Measurements from ENCODE around the gene MGST2. TPM values are rescaled to one million over a fixed set of nuclear protein-coding genes. Genes with fewer than 3 reads are reported as not detected.

MGST2 gene
- total and polyA plus RNA-seq, 2 experiments from 2014 or later = 4.6 to 19.1 TPM

DNA sequence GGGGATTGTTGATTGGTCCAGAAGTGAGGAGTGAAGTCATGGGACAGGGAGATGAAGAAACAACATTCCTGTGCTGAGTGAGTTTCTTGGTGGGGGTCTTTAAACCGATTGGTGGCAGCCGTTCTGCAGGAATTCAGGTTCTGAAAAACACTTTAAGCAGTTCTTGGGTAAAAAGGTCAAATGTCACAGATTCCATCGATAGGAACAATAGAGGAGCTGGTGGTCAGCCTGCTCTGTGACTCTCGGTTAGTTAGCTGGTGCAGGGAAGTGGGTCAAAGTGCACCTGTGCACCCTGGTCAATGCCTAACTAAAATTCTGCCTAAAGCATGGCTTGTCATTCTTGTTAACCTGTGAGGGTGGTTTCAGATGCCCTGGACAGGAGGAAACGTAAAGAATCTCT, 34.6 kb upstream of the MGST2 start:
- Histone ChIP-seq H3K27me3 (ENCODE audit: insufficient read depth) (peaks cover 45% of the 10 kb centered on the region), H4K20me1 (replicated peaks; ENCODE audit: insufficient read depth) (no peaks in the 10 kb centered on the region), H3K4me2 (no peak overlapping the region), H3K27ac (ENCODE audit: low read depth) (no peak overlapping the region), H3K4me3 (no peak overlapping the region), H3K4me1 (ENCODE audit: insufficient read depth) (peaks cover 15% of the 10 kb centered on the region), H3F3A (replicated peaks; ENCODE audit: low read depth) (no peaks in the 10 kb centered on the region), H3K36me3 (ENCODE audit: insufficient read depth) (no peaks in the 10 kb centered on the region), H2AFZ (no peak overlapping the region), H3K9me2 (ENCODE audit: insufficient read depth) (no peaks in the 10 kb centered on the region), H3K79me2 (replicated peaks; ENCODE audit: insufficient read depth) (no peaks in the 10 kb centered on the region)
- ATAC-seq = peak; percentile 27
- H3K9me3 Mint-ChIP-seq = no peaks in the 10 kb centered on the region; the same call in 2 of the 3 replicates
- peaks cover 31% of the 10 kb centered on the region for H3K4me1 Mint-ChIP-seq
- DNase-seq (ENCODE audit: low spot score) = peak; percentile 49
- H3K27ac Mint-ChIP-seq = no peak overlapping the region
- no peak for TF ChIP-seq CREB1 (CRISPR knock-in tag; IDR thresholded peaks at IDR 0.05; ENCODE audit: low read depth)
- TF ChIP-seq, protein P1, sequence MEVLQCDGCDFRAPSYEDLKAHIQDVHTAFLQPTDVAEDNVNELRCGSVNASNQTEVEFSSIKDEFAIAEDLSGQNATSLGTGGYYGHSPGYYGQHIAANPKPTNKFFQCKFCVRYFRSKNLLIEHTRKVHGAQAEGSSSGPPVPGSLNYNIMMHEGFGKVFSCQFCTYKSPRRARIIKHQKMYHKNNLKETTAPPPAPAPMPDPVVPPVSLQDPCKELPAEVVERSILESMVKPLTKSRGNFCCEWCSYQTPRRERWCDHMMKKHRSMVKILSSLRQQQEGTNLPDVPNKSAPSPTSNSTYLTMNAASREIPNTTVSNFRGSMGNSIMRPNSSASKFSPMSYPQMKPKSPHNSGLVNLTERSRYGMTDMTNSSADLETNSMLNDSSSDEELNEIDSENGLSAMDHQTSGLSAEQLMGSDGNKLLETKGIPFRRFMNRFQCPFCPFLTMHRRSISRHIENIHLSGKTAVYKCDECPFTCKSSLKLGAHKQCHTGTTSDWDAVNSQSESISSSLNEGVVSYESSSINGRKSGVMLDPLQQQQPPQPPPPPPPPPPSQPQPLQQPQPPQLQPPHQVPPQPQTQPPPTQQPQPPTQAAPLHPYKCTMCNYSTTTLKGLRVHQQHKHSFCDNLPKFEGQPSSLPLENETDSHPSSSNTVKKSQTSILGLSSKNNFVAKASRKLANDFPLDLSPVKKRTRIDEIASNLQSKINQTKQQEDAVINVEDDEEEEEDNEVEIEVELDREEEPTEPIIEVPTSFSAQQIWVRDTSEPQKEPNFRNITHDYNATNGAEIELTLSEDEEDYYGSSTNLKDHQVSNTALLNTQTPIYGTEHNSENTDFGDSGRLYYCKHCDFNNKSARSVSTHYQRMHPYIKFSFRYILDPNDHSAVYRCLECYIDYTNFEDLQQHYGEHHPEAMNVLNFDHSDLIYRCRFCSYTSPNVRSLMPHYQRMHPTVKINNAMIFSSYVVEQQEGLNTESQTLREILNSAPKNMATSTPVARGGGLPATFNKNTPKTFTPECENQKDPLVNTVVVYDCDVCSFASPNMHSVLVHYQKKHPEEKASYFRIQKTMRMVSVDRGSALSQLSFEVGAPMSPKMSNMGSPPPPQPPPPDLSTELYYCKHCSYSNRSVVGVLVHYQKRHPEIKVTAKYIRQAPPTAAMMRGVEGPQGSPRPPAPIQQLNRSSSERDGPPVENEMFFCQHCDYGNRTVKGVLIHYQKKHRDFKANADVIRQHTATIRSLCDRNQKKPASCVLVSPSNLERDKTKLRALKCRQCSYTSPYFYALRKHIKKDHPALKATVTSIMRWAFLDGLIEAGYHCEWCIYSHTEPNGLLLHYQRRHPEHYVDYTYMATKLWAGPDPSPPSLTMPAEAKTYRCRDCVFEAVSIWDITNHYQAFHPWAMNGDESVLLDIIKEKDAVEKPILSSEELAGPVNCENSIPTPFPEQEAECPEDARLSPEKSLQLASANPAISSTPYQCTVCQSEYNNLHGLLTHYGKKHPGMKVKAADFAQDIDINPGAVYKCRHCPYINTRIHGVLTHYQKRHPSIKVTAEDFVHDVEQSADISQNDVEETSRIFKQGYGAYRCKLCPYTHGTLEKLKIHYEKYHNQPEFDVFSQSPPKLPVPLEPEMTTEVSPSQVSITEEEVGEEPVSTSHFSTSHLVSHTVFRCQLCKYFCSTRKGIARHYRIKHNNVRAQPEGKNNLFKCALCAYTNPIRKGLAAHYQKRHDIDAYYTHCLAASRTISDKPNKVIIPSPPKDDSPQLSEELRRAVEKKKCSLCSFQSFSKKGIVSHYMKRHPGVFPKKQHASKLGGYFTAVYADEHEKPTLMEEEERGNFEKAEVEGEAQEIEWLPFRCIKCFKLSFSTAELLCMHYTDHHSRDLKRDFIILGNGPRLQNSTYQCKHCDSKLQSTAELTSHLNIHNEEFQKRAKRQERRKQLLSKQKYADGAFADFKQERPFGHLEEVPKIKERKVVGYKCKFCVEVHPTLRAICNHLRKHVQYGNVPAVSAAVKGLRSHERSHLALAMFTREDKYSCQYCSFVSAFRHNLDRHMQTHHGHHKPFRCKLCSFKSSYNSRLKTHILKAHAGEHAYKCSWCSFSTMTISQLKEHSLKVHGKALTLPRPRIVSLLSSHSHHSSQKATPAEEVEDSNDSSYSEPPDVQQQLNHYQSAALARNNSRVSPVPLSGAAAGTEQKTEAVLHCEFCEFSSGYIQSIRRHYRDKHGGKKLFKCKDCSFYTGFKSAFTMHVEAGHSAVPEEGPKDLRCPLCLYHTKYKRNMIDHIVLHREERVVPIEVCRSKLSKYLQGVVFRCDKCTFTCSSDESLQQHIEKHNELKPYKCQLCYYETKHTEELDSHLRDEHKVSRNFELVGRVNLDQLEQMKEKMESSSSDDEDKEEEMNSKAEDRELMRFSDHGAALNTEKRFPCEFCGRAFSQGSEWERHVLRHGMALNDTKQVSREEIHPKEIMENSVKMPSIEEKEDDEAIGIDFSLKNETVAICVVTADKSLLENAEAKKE (CRISPR knock-in tag; IDR thresholded peaks at IDR 0.05) = no peak
- TF ChIP-seq, protein P2, sequence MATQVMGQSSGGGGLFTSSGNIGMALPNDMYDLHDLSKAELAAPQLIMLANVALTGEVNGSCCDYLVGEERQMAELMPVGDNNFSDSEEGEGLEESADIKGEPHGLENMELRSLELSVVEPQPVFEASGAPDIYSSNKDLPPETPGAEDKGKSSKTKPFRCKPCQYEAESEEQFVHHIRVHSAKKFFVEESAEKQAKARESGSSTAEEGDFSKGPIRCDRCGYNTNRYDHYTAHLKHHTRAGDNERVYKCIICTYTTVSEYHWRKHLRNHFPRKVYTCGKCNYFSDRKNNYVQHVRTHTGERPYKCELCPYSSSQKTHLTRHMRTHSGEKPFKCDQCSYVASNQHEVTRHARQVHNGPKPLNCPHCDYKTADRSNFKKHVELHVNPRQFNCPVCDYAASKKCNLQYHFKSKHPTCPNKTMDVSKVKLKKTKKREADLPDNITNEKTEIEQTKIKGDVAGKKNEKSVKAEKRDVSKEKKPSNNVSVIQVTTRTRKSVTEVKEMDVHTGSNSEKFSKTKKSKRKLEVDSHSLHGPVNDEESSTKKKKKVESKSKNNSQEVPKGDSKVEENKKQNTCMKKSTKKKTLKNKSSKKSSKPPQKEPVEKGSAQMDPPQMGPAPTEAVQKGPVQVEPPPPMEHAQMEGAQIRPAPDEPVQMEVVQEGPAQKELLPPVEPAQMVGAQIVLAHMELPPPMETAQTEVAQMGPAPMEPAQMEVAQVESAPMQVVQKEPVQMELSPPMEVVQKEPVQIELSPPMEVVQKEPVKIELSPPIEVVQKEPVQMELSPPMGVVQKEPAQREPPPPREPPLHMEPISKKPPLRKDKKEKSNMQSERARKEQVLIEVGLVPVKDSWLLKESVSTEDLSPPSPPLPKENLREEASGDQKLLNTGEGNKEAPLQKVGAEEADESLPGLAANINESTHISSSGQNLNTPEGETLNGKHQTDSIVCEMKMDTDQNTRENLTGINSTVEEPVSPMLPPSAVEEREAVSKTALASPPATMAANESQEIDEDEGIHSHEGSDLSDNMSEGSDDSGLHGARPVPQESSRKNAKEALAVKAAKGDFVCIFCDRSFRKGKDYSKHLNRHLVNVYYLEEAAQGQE (IDR thresholded peaks at IDR 0.05; ENCODE audit: unreplicated experiment) = no peak
- TF ChIP-seq EZH2 (IDR thresholded peaks at IDR 0.05; ENCODE audit: low read depth, unreplicated experiment) = no peak
- TF ChIP-seq NANOG (IDR thresholded peaks at IDR 0.05; ENCODE audit: borderline replicate concordance) = no peak
- no peak for TF ChIP-seq JUNB (IDR thresholded peaks at IDR 0.05; ENCODE audit: unreplicated experiment)
- no peak for TF ChIP-seq ZNF114 (CRISPR knock-in tag; IDR thresholded peaks at IDR 0.05)
- no peak for TF ChIP-seq EZH2phosphoT487 (IDR thresholded peaks at IDR 0.05; ENCODE audit: unreplicated experiment)
- TF ChIP-seq POLR2AphosphoS5 (IDR thresholded peaks at IDR 0.05; ENCODE audit: low read depth) = no peak
- TF ChIP-seq, protein P3, sequence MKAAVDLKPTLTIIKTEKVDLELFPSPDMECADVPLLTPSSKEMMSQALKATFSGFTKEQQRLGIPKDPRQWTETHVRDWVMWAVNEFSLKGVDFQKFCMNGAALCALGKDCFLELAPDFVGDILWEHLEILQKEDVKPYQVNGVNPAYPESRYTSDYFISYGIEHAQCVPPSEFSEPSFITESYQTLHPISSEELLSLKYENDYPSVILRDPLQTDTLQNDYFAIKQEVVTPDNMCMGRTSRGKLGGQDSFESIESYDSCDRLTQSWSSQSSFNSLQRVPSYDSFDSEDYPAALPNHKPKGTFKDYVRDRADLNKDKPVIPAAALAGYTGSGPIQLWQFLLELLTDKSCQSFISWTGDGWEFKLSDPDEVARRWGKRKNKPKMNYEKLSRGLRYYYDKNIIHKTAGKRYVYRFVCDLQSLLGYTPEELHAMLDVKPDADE (IDR thresholded peaks at IDR 0.05) = no peak
- no peak overlapping the region for H3K4me3 Mint-ChIP-seq
- no peaks in the 10 kb centered on the region; the same call in 2 of the 3 replicates for H3K36me3 Mint-ChIP-seq (ENCODE audit: low read depth)
- peaks cover 33% of the 10 kb centered on the region for H3K27me3 Mint-ChIP-seq (ENCODE audit: insufficient read depth, low read depth, poor library complexity)

All from GM23338 (cell line).